ENCODE measurements around the gene PNPLA7.
"Not testable (repeated sequence)": the region's sequence is repeated elsewhere in the genome, so short reads cannot be mapped to it uniquely, and the experiment has no call there.

PNPLA7 gene

GRCh38 chr9:137540536-137540935 lies 9.7 kb downstream of the PNPLA7 start:
- no peak for DNase-seq (ENCODE audit: low spot score)

- no peak for DNase-seq (ENCODE audit: low spot score)
Measured at GRCh38 chr9:137538058-137538457, 12.1 kb downstream of the PNPLA7 start.

- DNase-seq (ENCODE audit: low spot score): not testable (repeated sequence)
Measured at GRCh38 chr9:137536594-137537131, 13.5 kb downstream of the PNPLA7 start.

- no peak for DNase-seq (ENCODE audit: low spot score)
Measured at GRCh38 chr9:137535120-137535428, 15.1 kb downstream of the PNPLA7 start.

- DNase-seq (ENCODE audit: low spot score): peak; percentile 57
Measured at GRCh38 chr9:137534256-137535119, 15.7 kb downstream of the PNPLA7 start.

GRCh38 chr9:137532891-137533468 lies 17.2 kb downstream of the PNPLA7 start:
- not testable (repeated sequence) for DNase-seq (ENCODE audit: low spot score)

- no peak for DNase-seq (ENCODE audit: low spot score)
Measured at GRCh38 chr9:137531099-137531765, 19.0 kb downstream of the PNPLA7 start.

GRCh38 chr9:137530331-137530730 lies 19.9 kb downstream of the PNPLA7 start:
- no peak for DNase-seq (ENCODE audit: low spot score)

GRCh38 chr9:137524981-137525317 lies 25.3 kb downstream of the PNPLA7 start:
- DNase-seq (ENCODE audit: low spot score): no peak

- no peak for DNase-seq (ENCODE audit: low spot score)
Measured at GRCh38 chr9:137524161-137524980, 25.8 kb downstream of the PNPLA7 start.

GRCh38 chr9:137522746-137523455 lies 27.3 kb downstream of the PNPLA7 start:
- DNase-seq (ENCODE audit: low spot score): no peak

GRCh38 chr9:137521405-137521985 lies 28.7 kb downstream of the PNPLA7 start:
- DNase-seq (ENCODE audit: low spot score): no peak

- DNase-seq (ENCODE audit: low spot score): no peak
Measured at GRCh38 chr9:137520614-137521404, 29.4 kb downstream of the PNPLA7 start.

GRCh38 chr9:137519553-137519952 lies 30.6 kb downstream of the PNPLA7 start:
- no peak for DNase-seq (ENCODE audit: low spot score)

GRCh38 chr9:137518661-137519459 lies 31.3 kb downstream of the PNPLA7 start:
- not testable (repeated sequence) for DNase-seq (ENCODE audit: low spot score)

GRCh38 chr9:137516144-137516917 lies 33.9 kb downstream of the PNPLA7 start:
- DNase-seq (ENCODE audit: low spot score): no peak

- DNase-seq (ENCODE audit: low spot score): no peak
Measured at GRCh38 chr9:137515338-137515724, 34.9 kb downstream of the PNPLA7 start.

- DNase-seq (ENCODE audit: low spot score): no peak
Measured at GRCh38 chr9:137514691-137515337, 35.4 kb downstream of the PNPLA7 start.

All from kidney tubule cell (primary cell).